K562 (cell line): ENCODE measurements around the gene ZNF679.

Experiments
- CTCF ChIP-seq, 3 experiments: IDR thresholded peaks in 2 of 3; conservative IDR thresholded peaks in 1 of 3; 2 replicates each; pipeline ENCODE4 v1.5.1; 2011 to 2012; ENCODE audit warnings: low read length in 3 of 3, mild to moderate bottlenecking in 3 of 3, control low read depth in 2 of 3, improper control_type of control experiment in 1 of 3, inconsistent platforms in 1 of 3, low read depth in 1 of 3, mixed read lengths in 1 of 3, moderate library complexity in 1 of 3; ENCODE audit not compliant: insufficient read depth in 2 of 3
- LEF1 ChIP-seq: fragments of 450-650 bp; IDR thresholded peaks from 2 replicates; pipeline ENCODE4 v1.6.1; 2016; ENCODE audit warnings: mild to moderate bottlenecking
- MTF1 ChIP-seq: fragments of 250-450 bp; sonication (Bioruptor Pico); IDR thresholded peaks from 2 replicates; pipeline ENCODE4 v1.9.0; 2021; ENCODE audit warnings: moderate library complexity, mild to moderate bottlenecking, inconsistent platforms, borderline replicate concordance
- POLR2A ChIP-seq: fragments of 450-650 bp; conservative IDR thresholded peaks from 2 replicates; pipeline ENCODE4 v1.6.1; 2016
- REST ChIP-seq, 2 experiments: fragments of 450-650 bp; formaldehyde crosslinking in 1 of 2; IDR thresholded peaks; 2 replicates each; pipeline versions ENCODE4 v1.4.0 to v1.6.1; 2014 to 2020; ENCODE audit warnings: mild to moderate bottlenecking in 2 of 2, borderline replicate concordance in 1 of 2, low read depth in 1 of 2
- SMARCE1 ChIP-seq: fragments of 450-650 bp; IDR thresholded peaks from 2 replicates; pipeline ENCODE4 v1.7.1; 2016; ENCODE audit warnings: mild to moderate bottlenecking
- SP1 ChIP-seq: sonication (generic); formaldehyde crosslinking; IDR thresholded peaks from 2 replicates; pipeline ENCODE4 v1.8.1; 2022; ENCODE audit warnings: mild to moderate bottlenecking, missing genetic modification reagents
- SRSF9 ChIP-seq: fragments of 200-400 bp; formaldehyde crosslinking; IDR thresholded peaks from 2 replicates; pipeline ENCODE4 v1.6.1; 2017; ENCODE audit warnings: low read depth, low read length, borderline replicate concordance
- TEAD1 ChIP-seq, 2 experiments: fragments of 450-650 bp in 1 of 2; sonication (generic) in 1 of 2; formaldehyde crosslinking; IDR thresholded peaks; 2 replicates each; pipeline versions ENCODE4 v1.4.0 to v1.8.0; 2020 to 2022; ENCODE audit warnings: mild to moderate bottlenecking in 2 of 2, missing genetic modification reagents in 1 of 2

GRCh38 chr7:64294701-64295420, 66.6 kb downstream of the ZNF679 start:
- no peak for TF ChIP-seq CTCF (IDR thresholded peaks at IDR 0.05 in 2 of 3, conservative IDR thresholded peaks at IDR 0.05 in 1 of 3; ENCODE audit: insufficient read depth in 2 of 3, low read depth in 1 of 3, low read length in 3 of 3)
- TF ChIP-seq REST (IDR thresholded peaks at IDR 0.05; ENCODE audit: borderline replicate concordance), result no peak
- TF ChIP-seq REST (CRISPR knock-in tag; IDR thresholded peaks at IDR 0.05; ENCODE audit: low read depth), result no peak
- no peak for TF ChIP-seq SP1 (CRISPR knock-in tag)
- no peak for TF ChIP-seq SMARCE1
- TF ChIP-seq SRSF9, result no peak
- TF ChIP-seq POLR2A, result no peak
- no peak for TF ChIP-seq MTF1
- TF ChIP-seq TEAD1 (CRISPR knock-in tag; IDR thresholded peaks at IDR 0.05), result no peak
- no peak for TF ChIP-seq LEF1
